Gastrocnemius medialis (tissue), 4 donors: ENCODE data around the gene AP1B1.

Experiments used
- POLR2A ChIP-seq, 2 donors: fragments of 450-650 bp; IDR thresholded peaks; one replicate each; pipeline ENCODE4 v1.6.1; 2017; ENCODE audit warnings: antibody characterized with exemption in 2 of 2, mild to moderate bottlenecking in 2 of 2, moderate library complexity in 2 of 2
- TF ChIP-seq, protein P1 (sequence below), 5 experiments: fragments of 450-650 bp in 3 of 5; fragments of 200-600 bp in 2 of 5; sonication (generic) in 2 of 5; IDR thresholded peaks in 4 of 5; conservative IDR thresholded peaks in 1 of 5; 1 replicate in 4 of 5; 2 replicates in 1 of 5; pipeline ENCODE4 v1.5.1; 2016 to 2019; ENCODE audit warnings: antibody characterized with exemption in 5 of 5, mild to moderate bottlenecking in 3 of 5, moderate library complexity in 3 of 5

DNA sequence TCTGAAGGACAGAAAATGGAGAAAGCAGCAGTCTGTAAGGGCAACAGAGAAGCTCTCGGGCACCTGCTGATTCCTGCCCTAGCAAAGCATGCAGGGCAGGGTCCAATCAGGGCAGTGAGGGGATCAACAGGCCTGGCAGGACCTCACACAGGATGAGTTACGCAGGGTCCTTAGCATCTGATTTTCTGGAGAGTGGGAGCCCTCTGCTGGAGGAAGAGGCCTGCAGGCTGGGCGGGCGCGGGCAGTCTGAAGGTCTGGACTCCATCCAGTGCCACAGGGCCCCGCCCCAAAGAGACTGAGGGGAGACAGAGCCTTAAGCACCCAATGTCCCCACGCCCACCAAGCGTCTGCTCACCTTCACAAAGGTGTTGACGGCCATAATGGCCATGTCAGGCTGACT is 28.9 kb downstream of the AP1B1 start:
- TF ChIP-seq, protein P1, sequence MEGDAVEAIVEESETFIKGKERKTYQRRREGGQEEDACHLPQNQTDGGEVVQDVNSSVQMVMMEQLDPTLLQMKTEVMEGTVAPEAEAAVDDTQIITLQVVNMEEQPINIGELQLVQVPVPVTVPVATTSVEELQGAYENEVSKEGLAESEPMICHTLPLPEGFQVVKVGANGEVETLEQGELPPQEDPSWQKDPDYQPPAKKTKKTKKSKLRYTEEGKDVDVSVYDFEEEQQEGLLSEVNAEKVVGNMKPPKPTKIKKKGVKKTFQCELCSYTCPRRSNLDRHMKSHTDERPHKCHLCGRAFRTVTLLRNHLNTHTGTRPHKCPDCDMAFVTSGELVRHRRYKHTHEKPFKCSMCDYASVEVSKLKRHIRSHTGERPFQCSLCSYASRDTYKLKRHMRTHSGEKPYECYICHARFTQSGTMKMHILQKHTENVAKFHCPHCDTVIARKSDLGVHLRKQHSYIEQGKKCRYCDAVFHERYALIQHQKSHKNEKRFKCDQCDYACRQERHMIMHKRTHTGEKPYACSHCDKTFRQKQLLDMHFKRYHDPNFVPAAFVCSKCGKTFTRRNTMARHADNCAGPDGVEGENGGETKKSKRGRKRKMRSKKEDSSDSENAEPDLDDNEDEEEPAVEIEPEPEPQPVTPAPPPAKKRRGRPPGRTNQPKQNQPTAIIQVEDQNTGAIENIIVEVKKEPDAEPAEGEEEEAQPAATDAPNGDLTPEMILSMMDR (IDR thresholded peaks at IDR 0.05 in 4 of 5, conservative IDR thresholded peaks at IDR 0.05 in 1 of 5): peak; percentile 78 to 83 (median 80)
- TF ChIP-seq POLR2A (IDR thresholded peaks at IDR 0.05): no peak
